RWPE1 (cell line): ENCODE data around the gene PLXNB2.

Source experiments
- CTCF ChIA-PET: fragments of 350-600 bp; sonication (Branson Sonifier 250); formaldehyde crosslinking; extraction: SDS; loops from one replicate; lab custom pipeline; 2021; lab: Yijun Ruan, JAX
- POLR2A ChIA-PET: fragments of 400-600 bp; formaldehyde crosslinking; extraction: SDS; loops from one replicate; lab custom pipeline; 2020; ENCODE audit warnings: antibody characterized with exemption; ENCODE audit not compliant: low non-redundant PET; lab: Yijun Ruan, JAX
- DNase-seq: peaks from one replicate; pipeline ENCODE4 v3.0.0; 2012; ENCODE audit warnings: low spot score
- H3K27ac ChIP-seq: fragments of 450-650 bp; 2 replicates; pipeline ENCODE4 v1.5.1; 2017
- CTCF ChIP-seq: fragments of 450-650 bp; conservative IDR thresholded peaks from 2 replicates; pipeline ENCODE4 v1.5.1; 2017; ENCODE audit warnings: low read depth, mild to moderate bottlenecking

PLXNB2 gene

DNA sequence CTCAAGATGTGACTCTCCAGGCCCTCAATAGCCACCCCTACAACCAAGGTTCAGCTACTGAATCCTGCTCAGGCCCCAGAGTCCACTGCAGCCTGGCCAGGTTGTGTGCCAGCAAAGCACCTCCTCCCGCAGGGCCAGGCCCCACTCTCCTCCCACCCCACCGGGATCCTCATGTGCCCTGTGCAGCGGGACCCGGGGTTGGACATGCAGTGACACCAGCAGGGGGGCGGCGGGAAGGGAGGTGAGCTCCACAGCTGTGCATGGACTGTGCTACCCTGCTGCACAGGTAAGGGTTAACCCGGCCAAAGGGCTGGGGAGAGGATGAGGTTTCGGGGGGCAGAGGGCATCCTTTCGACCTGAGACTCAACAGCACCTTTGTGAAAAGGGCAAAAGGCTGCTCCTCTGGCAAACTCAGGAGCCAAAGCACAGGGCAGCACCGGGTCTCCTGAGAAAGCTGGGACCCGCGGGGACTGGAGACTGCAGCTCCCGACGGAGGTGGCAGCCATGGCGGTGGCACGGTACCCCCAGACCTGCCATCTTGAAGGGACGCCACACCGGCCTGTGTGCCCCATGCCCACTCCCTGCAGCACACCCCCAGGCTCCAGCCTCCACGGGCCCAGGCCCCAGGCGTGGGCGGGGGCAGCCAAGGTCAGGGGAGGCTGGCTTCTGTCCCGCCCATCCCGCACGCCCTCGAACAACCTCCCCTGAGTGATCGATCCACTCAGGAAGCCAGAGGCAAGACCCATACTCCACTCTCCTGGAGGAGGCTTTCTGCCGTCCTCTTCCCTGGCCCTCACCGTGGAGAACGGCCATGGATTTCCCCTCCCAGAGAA is 10.6 kb downstream of the PLXNB2 start:
- ChIA-PET POLR2A (no interaction called here), CTCF (no interaction called here)
- peak overlapping the region; percentile 100 for H3K27ac ChIP-seq
- TF ChIP-seq CTCF = no peak
- DNase-seq = no peak

DNA sequence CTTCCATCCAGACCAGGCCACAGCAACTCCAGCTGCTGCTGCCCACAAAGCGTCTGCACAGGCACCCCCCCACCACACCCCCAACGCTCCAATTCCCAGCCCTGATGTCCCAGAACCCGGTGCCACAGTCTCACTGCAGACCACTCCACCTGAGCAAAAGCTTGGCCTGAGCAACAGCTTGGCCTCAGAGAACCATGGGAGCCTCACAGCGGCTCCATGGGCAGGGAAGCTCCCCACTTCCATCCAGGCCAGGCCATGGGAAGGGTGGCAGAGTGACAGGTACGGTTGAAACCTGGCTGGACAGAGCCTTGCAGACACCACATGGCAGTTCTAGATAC is 13.2 kb downstream of the PLXNB2 start:
- ChIA-PET CTCF (interaction anchor here (0.8 kb wide), 1 partner anchor 22 kb away, joined by 3 read pairs; no protein-coding TSS in a partner anchor), POLR2A (interaction anchor here (0.8 to 0.9 kb wide), 2 partner anchors 11 to 18 kb away, joined by 3 read pairs; no protein-coding TSS in a partner anchor)
- DNase-seq = no peak
- TF ChIP-seq CTCF = no peak
- peak overlapping the region; percentile 100 for H3K27ac ChIP-seq

DNA sequence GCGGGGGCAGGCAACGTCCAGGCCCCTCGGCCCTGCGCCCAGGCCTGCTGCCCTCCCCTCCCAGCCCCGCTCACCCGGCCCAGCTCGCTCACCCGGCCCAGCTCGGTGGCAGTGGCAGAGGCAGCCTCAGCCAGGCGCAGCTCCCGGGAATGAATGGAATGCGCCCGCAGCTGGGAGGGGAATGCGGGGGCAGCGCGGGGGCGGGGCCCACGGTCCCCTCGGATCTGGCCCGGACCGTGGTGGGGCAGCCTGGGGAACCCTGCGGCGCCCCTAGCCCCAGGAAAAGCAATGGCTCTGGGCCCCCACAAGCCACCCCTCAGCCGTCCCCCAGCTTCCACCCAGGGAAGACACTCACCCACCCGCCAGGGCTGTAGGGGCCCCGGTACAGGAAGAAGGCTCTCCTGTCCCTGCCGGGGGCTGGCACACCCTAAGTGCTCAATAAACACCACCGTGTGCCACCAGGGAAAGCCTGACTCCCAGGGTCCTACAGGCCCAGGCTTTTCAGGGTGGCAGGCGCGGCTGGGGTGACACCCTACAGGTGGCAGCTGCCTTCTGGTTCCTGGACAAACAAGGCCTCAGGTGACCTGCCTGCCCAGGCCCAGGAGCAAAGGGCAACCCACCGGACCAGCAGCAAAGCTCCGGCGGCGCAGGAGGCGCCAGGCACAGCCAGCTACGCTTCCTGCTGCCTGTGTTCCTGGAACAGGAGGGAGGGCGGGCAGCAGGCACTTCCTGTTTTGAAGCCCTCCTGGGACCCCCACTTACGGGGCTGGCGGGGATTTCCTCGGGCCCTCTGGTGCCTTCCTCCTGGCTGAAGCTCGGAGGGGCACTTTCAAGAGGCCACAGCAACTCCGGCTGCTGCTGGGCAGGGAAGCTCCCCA is 13.8 kb downstream of the PLXNB2 start:
- ChIA-PET POLR2A (interaction anchor here (0.8 to 0.9 kb wide), 2 partner anchors 12 to 19 kb away, joined by 3 read pairs; no protein-coding TSS in a partner anchor), CTCF (interaction anchor here (0.8 to 1.6 kb wide), 2 partner anchors 9 to 21 kb away, joined by 3 to 5 read pairs; no protein-coding TSS in a partner anchor)
- no peak for TF ChIP-seq CTCF
- peak overlapping the region; percentile 100 for H3K27ac ChIP-seq
- no peak for DNase-seq

DNA sequence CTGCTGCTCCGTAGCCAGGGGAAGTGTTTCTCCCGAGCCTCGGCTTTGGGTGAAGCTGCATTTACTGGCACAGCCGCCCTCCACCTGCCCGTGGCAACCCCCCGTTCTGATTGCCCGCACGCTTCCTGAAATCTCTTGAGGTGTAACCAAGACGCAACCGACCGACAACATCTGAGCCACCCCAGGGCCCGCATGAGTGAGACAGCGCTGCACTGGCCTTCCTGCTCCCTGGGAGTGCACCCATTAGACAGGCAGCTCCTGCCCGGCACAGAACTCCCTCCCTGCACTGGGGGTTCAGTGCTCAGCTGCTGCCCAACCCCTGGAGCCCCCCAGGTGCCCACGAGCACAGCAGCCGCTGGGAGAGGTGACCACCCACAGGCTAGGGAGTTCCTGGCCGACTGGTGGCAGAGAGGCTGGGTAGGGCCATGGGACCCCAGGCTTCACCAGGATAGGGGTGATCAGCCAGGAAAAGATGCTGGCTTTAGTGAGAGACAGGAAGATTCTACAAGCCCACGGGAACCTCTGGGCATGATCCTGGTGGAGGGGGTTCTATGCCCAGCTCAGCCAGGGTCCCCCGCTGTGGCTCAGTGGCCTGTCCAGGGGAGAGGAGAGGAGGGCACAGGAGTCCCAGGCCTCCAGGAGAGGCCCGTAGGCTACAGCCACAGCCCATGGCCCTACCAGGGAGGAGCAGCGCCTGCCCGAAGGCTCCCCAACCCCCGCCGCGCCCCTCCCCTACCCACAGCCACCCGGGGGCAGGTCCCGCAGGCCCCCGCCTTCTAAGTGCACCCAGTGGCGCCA is 14.6 kb downstream of the PLXNB2 start:
- H3K27ac ChIP-seq = peak overlapping the region; percentile 100
- CTCF ChIA-PET = interaction anchor here (1.6 kb wide), 1 partner anchor 10 kb away, joined by 5 read pairs; no protein-coding TSS in a partner anchor
- no peak for TF ChIP-seq CTCF
- DNase-seq = no peak
- POLR2A ChIA-PET = no interaction called here

DNA sequence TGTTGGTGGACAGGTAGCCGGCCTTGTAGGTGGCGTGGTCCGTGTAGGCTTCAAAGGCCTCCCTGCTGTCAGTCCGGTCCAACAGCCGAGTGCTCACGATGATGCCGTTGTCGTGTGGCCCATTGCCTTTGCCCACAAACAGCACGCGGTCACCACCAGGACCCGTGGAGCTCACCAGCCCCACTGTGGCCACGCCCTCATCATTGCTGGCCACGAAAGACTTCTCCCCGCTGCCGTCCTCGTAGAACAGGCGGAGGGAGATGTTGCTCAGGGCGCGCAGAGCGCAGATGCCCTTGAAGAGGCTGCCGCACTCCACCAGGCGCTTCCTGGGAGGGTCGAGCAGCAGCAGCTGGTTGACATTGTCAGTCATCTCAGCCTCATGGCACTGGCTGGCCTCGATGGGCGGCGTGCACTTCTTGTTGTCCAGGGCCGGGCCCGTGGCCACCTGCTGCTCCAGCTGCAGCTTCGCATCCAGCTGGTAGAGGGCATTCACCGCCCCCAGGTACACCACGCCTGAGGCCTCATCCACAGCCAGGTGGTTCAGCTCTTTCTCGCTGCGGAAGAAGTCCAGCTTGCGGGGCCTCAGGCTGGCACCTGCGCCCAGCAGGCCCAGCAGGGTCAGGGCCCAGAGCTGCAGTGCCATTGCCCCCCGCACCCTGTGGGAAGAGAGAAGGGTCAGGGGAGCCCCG is 17.4 kb downstream of the PLXNB2 start:
- ChIA-PET CTCF (interaction anchor here (1.1 kb wide), 1 partner anchor 36 kb away, joined by 3 read pairs; no protein-coding TSS in a partner anchor), POLR2A (no interaction called here)
- no peak for TF ChIP-seq CTCF
- no peak for DNase-seq
- peak overlapping the region; percentile 100 for H3K27ac ChIP-seq
